ENCODE results near the gene TMEM214. TPM values are rescaled to one million over a fixed set of nuclear protein-coding genes. Genes with fewer than 3 reads are reported as not detected.
A peak's percentile ranks its signal among the peaks of the same experiment; 100 is the strongest.

Gene TMEM214
- total and polyA plus RNA-seq, 3 donors from 2014 or later, result 64.8 to 81.9 (median 73.9) TPM

- 76 to 100% methylated on average over 5 to 6 of the region's 6 CpGs for WGBS, 2 donors
- Histone ChIP-seq H3K9me3 (no peaks in the 10 kb centered on the region), H3K4me3 (no peak overlapping the region), H3K4me1 (peaks cover 6% of the 10 kb centered on the region), H3K27ac (no peak overlapping the region), H3K36me3 (ENCODE audit: low read depth, missing control alignments) (no peaks in the 10 kb centered on the region), H3K27me3 (no peaks in the 10 kb centered on the region)
- intact Hi-C loops (cut with DNase I; ENCODE audit: low total_unique reads), result loop anchor here (5.0 to 10.0 kb wide), 2 partner anchors 122 to 130 kb away; partner anchors contain the start of genes ATRAID, CAD and SLC5A6
- TF ChIP-seq CTCF (IDR thresholded peaks at IDR 0.05) (no peak), POLR2A (IDR thresholded peaks at IDR 0.05) (no peak)
- no peak for DNase-seq
Measured at GRCh38 chr2:27084297-27085061, 51.7 kb downstream of the TMEM214 start.

- no peak for DNase-seq
- no peaks in the 10 kb centered on the region for H3K9me3 ChIP-seq
- no peaks in the 10 kb centered on the region for H3K36me3 ChIP-seq (ENCODE audit: low read depth, missing control alignments)
- 42 to 46% methylated on average over 7 to 10 of the region's 10 CpGs for WGBS, 2 donors
- peak overlapping the region; percentile 72 to 74 for H3K4me3 ChIP-seq
- no peak for TF ChIP-seq POLR2A (IDR thresholded peaks at IDR 0.05)
- no peak for TF ChIP-seq CTCF (IDR thresholded peaks at IDR 0.05)
- peaks cover 6% of the 10 kb centered on the region for H3K4me1 ChIP-seq
- H3K27ac ChIP-seq, result peak overlapping the region; percentile 65 to 95
- H3K27me3 ChIP-seq, result no peaks in the 10 kb centered on the region
- intact Hi-C loops (cut with DNase I; ENCODE audit: low total_unique reads), result loop anchor here (5.0 to 10.0 kb wide), 2 partner anchors 123 to 130 kb away; partner anchors contain the start of genes ATRAID, CAD and SLC5A6
Measured at GRCh38 chr2:27085062-27085672, 52.4 kb downstream of the TMEM214 start.

GRCh38 chr2:27085673-27086089 is 52.9 kb downstream of the TMEM214 start:
- TF ChIP-seq CTCF (IDR thresholded peaks at IDR 0.05) (peak in 1 of 3 experiments; percentile 28), POLR2A (IDR thresholded peaks at IDR 0.05) (no peak)
- Histone ChIP-seq H3K27ac (peak overlapping the region; percentile 65 to 95), H3K4me1 (peaks cover 6% of the 10 kb centered on the region), H3K36me3 (ENCODE audit: low read depth, missing control alignments) (no peaks in the 10 kb centered on the region), H3K27me3 (no peaks in the 10 kb centered on the region), H3K9me3 (no peaks in the 10 kb centered on the region), H3K4me3 (peak overlapping the region; percentile 72 to 74)
- WGBS, 2 donors, result 0 to 15% methylated on average over 14 to 15 of the region's 38 CpGs
- intact Hi-C loops (cut with DNase I; ENCODE audit: low total_unique reads), result loop anchor here (5.0 to 10.0 kb wide), 2 partner anchors 123 to 129 kb away; partner anchors contain the start of genes ATRAID, CAD and SLC5A6
- peak; percentile 88 for DNase-seq

- Histone ChIP-seq H3K36me3 (ENCODE audit: low read depth, missing control alignments) (no peaks in the 10 kb centered on the region), H3K27ac (peak overlapping the region; percentile 65 to 95), H3K27me3 (no peaks in the 10 kb centered on the region), H3K4me1 (peaks cover 6% of the 10 kb centered on the region), H3K4me3 (peak overlapping the region; percentile 72 to 74), H3K9me3 (no peaks in the 10 kb centered on the region)
- WGBS, 2 donors, result 2% methylated on average over 64 of the region's 81 CpGs; no CpG with 5 or more reads in 1 of the 2 donors
- peak; percentile 95 for DNase-seq
- TF ChIP-seq CTCF (IDR thresholded peaks at IDR 0.05) (peak; percentile 96 to 99 (median 97)), POLR2A (IDR thresholded peaks at IDR 0.05) (no peak)
- intact Hi-C loops (cut with DNase I; ENCODE audit: low total_unique reads), result loop anchor here (5.0 to 10.0 kb wide), 2 partner anchors 124 to 129 kb away; partner anchors contain the start of genes ATRAID, CAD and SLC5A6
Measured at GRCh38 chr2:27086090-27086723, 53.4 kb downstream of the TMEM214 start.
